KG1 (cell line): ENCODE results near the gene SLC35F4.
"Not testable (repeated sequence)": the region's sequence is repeated elsewhere in the genome, so short reads cannot be mapped to it uniquely, and the experiment has no call there.

Source experiments
- DNase-seq: peaks from one replicate; lab custom pipeline; 2025; lab: John Stamatoyannopoulos, UW

The SLC35F4 gene

DNA sequence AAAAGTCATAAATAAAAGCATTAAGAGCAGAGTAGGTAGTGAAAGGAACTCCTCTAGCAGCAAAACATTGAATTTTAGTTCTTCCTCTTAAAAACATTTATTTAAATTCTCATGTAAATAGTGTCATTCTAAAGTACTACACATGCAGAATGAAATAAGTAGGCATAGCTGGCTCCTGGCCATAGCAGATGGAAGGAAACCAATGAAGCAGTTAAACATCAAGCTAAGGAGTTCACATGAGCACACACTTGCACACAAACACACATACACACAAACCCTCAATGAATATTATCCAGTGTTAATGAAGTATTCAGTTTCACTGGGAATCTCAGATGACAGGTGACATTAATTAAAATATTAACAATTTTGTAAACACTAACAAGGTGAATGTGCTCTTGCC is 69.3 kb downstream of the SLC35F4 start:
- no peak for DNase-seq

- no peak for DNase-seq
Measured at GRCh38 chr14:57785058-57785457, 80.8 kb downstream of the SLC35F4 start.

DNA sequence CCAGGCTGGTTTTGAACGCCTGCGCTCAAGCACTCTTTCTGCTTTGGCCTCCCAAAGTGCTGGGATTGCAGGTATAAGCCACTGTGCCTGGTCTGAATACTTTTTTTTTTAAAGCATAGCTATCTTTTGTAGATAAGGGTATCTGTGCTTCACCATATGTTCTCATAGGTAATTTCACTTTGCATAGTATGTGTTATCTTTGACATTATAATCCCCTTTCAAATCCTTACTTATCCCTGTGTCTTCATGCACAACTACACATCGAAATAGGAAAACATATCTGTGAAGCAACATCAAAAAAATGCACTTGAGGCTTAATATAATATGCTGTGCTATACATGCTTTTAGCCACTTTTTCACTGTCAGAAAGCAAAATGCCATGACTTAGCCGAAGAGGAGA is 94.1 kb downstream of the SLC35F4 start:
- no peak for DNase-seq

GRCh38 chr14:57769863-57770523 is 95.9 kb downstream of the SLC35F4 start:
- DNase-seq, result no peak

GRCh38 chr14:57761800-57762199 is 104.1 kb downstream of the SLC35F4 start:
- no peak for DNase-seq

- no peak for DNase-seq
Measured at GRCh38 chr14:57760896-57761295, 105.0 kb downstream of the SLC35F4 start.

DNA sequence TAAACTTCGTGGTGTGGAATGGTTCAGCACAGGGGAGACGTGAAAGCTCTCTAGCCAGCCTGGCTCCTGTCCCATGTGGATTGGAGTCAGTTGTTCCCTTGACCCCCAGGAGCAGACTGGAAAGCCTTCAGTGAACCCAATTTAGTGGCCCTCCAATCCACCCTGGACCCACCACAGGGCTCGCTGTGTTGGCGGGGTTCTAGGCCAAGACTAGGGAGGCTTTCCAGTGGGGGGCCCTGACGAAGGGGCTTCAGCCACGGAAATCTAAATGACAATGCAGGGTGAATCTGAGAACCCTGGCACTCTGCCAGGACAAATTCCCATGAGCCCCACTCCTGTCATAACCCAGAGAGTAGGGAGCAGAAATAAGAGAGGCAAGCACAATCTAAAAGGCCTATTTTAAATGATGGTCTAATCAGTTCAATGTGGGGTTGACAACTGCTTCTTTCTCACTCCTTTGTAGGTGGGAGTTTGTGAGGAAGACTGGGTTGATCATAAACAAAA is 110.8 kb downstream of the SLC35F4 start:
- DNase-seq, result no peak

- DNase-seq, result no peak
Measured at GRCh38 chr14:57754527-57754926, 111.4 kb downstream of the SLC35F4 start.

DNA sequence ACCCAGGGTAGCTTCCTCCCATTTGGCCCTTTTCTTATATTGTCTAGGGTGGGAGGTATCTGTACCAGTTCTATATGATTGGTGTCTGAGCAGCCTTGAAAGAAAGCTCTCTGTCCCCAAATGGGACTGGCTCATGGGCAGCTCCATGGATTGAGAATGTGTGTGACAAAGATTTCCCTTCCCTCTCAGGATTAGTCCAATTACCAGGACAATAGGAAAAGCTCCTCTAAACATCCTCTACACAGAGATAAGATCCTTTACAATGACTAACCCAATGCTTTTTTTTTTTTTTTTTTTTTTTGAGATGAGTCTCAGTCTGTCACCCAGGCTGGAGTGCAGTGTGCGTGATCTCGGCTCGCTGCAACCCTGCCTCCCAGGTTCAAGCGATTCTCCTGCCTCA is 112.1 kb downstream of the SLC35F4 start:
- no peak for DNase-seq

GRCh38 chr14:57752142-57752695 is 113.7 kb downstream of the SLC35F4 start:
- not testable (repeated sequence) for DNase-seq

- no peak for DNase-seq
Measured at GRCh38 chr14:57751400-57751799, 114.5 kb downstream of the SLC35F4 start.

DNA sequence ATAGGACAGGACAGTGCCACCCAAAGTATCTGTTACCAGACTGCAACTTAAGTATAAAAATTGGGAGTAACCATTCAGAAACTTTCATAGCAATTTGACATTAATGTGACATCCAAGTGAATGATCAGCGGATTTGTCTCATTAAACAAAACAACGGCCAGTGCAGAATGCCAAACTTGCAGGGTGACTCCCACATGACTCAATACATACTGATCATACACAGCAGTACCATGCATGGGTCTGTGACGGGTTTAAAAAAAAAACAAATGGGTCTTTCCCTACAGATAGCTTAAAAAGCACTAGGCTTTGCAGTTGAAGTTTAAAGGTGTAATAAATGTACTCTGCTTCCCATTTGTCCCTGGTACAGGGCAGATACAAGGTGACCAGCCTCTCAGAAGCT is 116.6 kb downstream of the SLC35F4 start:
- DNase-seq, result no peak

DNA sequence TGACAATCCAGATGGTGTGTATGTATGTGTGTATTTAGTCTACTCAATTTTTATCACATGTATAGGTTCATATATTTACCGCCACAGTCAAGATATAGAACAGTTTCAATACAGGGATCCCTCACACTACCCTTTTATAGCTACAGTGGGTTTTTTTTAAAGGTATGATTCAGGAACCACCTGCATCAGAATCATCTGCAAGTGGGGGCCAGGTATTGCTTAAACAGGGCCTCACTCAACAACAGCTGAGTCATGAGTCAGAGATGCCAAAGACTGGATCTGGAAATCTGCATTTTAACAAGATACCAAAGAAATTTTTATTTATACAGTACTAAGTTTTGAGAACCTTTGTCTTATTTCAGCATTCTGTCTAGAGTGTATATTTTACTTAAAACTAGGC is 117.6 kb downstream of the SLC35F4 start:
- no peak for DNase-seq

GRCh38 chr14:57747036-57747435 is 118.9 kb downstream of the SLC35F4 start:
- DNase-seq, result no peak

GRCh38 chr14:57746563-57746962 is 119.3 kb downstream of the SLC35F4 start:
- DNase-seq, result no peak

DNA sequence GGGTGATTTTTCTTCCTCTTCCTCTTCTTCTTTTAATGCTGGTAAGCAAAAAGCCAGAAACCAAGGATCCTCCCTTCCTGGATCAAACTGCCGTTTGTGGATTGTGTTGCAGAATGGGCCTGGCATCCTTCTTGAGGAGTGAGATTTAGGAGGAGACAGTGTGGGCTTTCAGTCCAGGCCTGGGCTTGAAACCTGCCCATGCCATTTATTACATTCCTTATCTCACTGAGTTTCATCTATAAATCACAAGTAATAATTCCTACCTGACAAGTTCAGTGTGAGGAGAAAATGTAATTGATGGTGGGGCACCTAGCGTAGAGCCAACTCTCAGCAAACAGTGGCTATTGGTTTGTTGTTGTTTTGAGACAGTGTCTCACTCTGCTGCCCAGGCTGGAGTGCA is 126.4 kb downstream of the SLC35F4 start:
- DNase-seq, result no peak

- DNase-seq, result no peak
Measured at GRCh38 chr14:57737598-57737997, 128.3 kb downstream of the SLC35F4 start.

DNA sequence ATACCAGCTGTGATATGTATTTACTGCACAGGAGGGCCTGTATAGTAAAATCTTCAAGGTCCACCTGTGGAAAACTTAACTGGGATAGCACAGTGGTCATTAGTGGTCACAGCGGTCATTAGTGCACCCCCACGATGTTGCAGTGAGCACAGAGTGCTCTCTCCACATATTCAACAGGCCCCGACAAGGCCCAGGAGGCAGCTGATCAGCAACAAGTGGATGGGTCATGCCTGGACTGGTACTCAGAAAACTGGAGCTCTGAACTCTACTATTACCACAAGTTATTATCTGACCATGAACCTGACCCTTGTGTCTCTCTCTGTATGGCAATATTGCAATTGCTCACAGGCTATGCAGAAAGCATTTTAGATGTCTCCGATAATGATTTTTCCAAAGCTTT is 129.5 kb downstream of the SLC35F4 start:
- DNase-seq, result no peak

GRCh38 chr14:57735276-57735675 is 130.6 kb downstream of the SLC35F4 start:
- no peak for DNase-seq

DNA sequence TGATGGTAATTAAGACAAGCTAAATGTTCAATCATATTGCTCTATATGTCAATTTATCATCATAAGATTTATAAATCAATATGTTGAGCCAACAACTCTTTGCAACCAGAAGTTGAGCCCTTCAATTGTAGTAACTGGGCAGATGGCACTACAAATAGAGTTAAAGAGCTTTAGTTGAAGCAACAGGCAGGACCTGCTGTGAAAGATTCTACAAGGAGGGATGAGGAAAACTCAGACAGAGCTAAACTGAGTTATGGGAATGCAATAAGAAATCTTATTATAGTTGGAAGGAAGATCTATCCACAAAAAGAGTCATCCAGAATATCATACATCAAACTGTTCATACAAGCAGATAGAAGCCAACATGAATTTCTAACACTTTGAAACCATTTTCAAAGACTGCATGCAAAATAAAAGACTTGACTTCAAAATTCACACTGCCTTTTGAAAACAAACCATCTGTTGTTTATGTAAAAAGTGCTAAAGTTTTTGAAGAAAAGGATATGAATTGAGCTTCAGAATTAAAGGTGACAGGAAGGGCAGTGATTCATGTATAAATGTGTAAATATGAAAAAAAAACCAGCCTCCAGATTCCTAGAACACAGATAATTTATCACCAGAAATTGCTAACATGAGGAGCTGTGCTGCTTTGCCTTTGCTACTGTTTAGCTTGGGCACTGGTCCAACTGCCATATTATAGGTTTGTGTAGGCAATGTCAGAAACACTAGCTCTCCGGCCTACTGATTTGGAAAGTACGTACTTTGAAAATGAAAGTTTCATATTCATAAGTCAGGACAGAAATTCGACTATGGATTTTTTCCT is 133.2 kb downstream of the SLC35F4 start:
- no peak for DNase-seq

DNA sequence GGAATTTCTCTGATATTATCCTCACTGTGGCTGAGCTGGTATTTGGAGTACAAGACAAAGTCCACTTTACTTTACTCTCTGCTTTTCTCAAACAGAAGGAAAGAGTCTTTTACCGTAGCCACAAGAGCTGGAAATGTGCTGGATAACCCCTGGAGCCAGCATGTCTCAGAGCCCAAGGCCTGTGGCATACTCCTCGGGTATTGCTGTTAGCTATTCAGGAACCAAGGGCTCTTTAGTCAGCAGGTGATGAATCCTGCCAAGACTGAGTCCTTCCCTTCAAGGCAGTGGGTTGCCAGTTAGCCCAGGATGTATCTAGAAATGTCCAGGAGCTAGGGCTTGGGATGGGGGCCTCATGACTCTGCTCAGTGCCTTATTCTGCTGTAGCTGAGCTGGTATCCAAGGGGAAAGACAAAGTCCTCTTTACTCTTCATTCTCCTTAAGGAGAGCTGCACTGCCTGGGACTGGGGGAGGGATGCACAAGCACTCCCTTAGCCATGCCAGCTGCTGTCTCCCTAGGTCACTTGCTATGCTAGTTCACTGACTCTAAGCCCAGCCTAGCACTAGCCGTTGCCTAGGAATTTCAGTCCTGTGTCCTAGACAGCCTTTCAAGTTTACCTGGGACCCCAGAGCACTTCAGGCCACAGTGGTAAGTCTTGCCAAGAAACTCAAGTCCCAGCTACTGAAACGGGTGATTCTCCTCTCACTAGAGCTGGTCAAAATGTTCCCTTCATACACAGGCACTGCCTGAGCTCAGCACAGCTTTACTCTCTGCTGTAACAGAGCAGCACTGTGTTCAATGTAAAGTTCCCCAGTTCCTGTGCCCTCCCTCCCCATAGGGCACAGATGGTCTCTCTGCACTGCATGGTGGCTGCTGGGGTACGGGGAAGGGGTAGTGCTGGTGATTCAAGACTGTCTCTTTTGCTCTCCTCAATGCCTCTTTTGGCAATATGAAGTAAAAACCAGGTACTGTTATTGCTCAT is 136.4 kb downstream of the SLC35F4 start:
- DNase-seq, result no peak
